Muscle layer of duodenum (tissue), 2 donors: Measurements from ENCODE around the gene BCAP31.
A peak's percentile ranks its signal among the peaks of the same experiment; 100 is the strongest.
"Not testable (repeated sequence)": the region's sequence is repeated elsewhere in the genome, so short reads cannot be mapped to it uniquely, and the experiment has no call there.

ENCODE experiments used
- H3K27ac ChIP-seq: one replicate; pipeline ENCODE4 v1.7.0; 2013; ENCODE audit warnings: mild to moderate bottlenecking, low read length
- H3K27me3 ChIP-seq: one replicate; pipeline ENCODE4 v1.7.0; 2013; ENCODE audit warnings: low read depth, mild to moderate bottlenecking, control low read depth, low read length
- H3K36me3 ChIP-seq, 2 donors: one replicate each; pipeline ENCODE4 v1.7.0; 2013; ENCODE audit warnings: low read length in 2 of 2, control low read depth in 1 of 2, mild to moderate bottlenecking in 1 of 2; ENCODE audit not compliant: insufficient read depth in 2 of 2, control insufficient read depth in 1 of 2
- H3K4me1 ChIP-seq, 2 donors: one replicate each; pipeline ENCODE4 v1.7.0; 2013; ENCODE audit warnings: low read length in 2 of 2, mild to moderate bottlenecking in 2 of 2, control low read depth in 1 of 2, moderate library complexity in 1 of 2; ENCODE audit not compliant: insufficient read depth in 2 of 2, control insufficient read depth in 1 of 2
- H3K4me3 ChIP-seq, 2 donors: one replicate each; pipeline ENCODE4 v1.7.0; 2013; ENCODE audit warnings: low read length in 2 of 2, low read depth in 1 of 2, mild to moderate bottlenecking in 1 of 2
- H3K9me3 ChIP-seq, 2 donors: one replicate each; pipeline ENCODE4 v1.7.0; 2013; ENCODE audit warnings: low read length in 2 of 2, control low read depth in 1 of 2, mild to moderate bottlenecking in 1 of 2; ENCODE audit not compliant: control insufficient read depth in 1 of 2
- donor health status: healthy.

BCAP31 gene

GRCh38 chrX:153749017-153749416 is 24.8 kb upstream of the BCAP31 start:
- H3K9me3 ChIP-seq, H3K27ac ChIP-seq, H3K4me3 ChIP-seq, H3K4me1 ChIP-seq, H3K36me3 ChIP-seq, H3K27me3 ChIP-seq: not testable (repeated sequence)

GRCh38 chrX:153746991-153747390 is 22.8 kb upstream of the BCAP31 start:
- not testable (repeated sequence) for H3K4me3 ChIP-seq, H3K4me1 ChIP-seq, H3K9me3 ChIP-seq, H3K36me3 ChIP-seq, H3K27ac ChIP-seq, H3K27me3 ChIP-seq

- no peaks in the 10 kb centered on the region for H3K4me1 ChIP-seq
- no peaks in the 10 kb centered on the region for H3K27me3 ChIP-seq
- no peaks in the 10 kb centered on the region for H3K9me3 ChIP-seq
- H3K4me3 ChIP-seq: no peak overlapping the region
- no peaks in the 10 kb centered on the region for H3K36me3 ChIP-seq
- H3K27ac ChIP-seq: no peak overlapping the region
Measured at GRCh38 chrX:153746359-153746758, 22.2 kb upstream of the BCAP31 start.

GRCh38 chrX:153745067-153745433 is 20.9 kb upstream of the BCAP31 start:
- H3K27ac ChIP-seq, H3K36me3 ChIP-seq, H3K9me3 ChIP-seq, H3K4me1 ChIP-seq, H3K4me3 ChIP-seq, H3K27me3 ChIP-seq: not testable (repeated sequence)

- Histone ChIP-seq H3K4me1 (no peaks in the 10 kb centered on the region), H3K4me3 (peak overlapping the region in 1 of 2 donors; percentile 24), H3K9me3 (no peaks in the 10 kb centered on the region), H3K27ac (no peak overlapping the region), H3K27me3 (no peaks in the 10 kb centered on the region), H3K36me3 (no peaks in the 10 kb centered on the region)
Measured at GRCh38 chrX:153744210-153745066, 20.3 kb upstream of the BCAP31 start.

- H3K27ac ChIP-seq, H3K36me3 ChIP-seq, H3K9me3 ChIP-seq, H3K27me3 ChIP-seq, H3K4me1 ChIP-seq: not testable (repeated sequence)
- H3K4me3 ChIP-seq: peak overlapping the region in 1 of 2 donors; percentile 24
Measured at GRCh38 chrX:153743468-153744209, 19.5 kb upstream of the BCAP31 start.

GRCh38 chrX:153742796-153743467 is 18.7 kb upstream of the BCAP31 start:
- not testable (repeated sequence) for H3K27ac ChIP-seq, H3K27me3 ChIP-seq, H3K36me3 ChIP-seq

GRCh38 chrX:153742111-153742510 is 17.9 kb upstream of the BCAP31 start:
- not testable (repeated sequence) for H3K4me1 ChIP-seq, H3K27me3 ChIP-seq, H3K27ac ChIP-seq, H3K4me3 ChIP-seq, H3K9me3 ChIP-seq, H3K36me3 ChIP-seq

More at GRCh38 chrX:153742796-153743467, 18.7 kb upstream of the BCAP31 start:
- H3K4me3 ChIP-seq, H3K4me1 ChIP-seq, H3K9me3 ChIP-seq: not testable (repeated sequence)

GRCh38 chrX:153741446-153741845 is 17.3 kb upstream of the BCAP31 start:
- Histone ChIP-seq H3K27ac (no peak overlapping the region), H3K4me3 (no peak overlapping the region), H3K4me1 (no peaks in the 10 kb centered on the region), H3K36me3 (peaks cover 0 to 3% of the 10 kb centered on the region in 2 donors), H3K27me3 (no peaks in the 10 kb centered on the region), H3K9me3 (no peaks in the 10 kb centered on the region)

- no peaks in the 10 kb centered on the region for H3K27me3 ChIP-seq
- H3K27ac ChIP-seq: no peak overlapping the region
- H3K4me1 ChIP-seq: no peaks in the 10 kb centered on the region
- H3K4me3 ChIP-seq: no peak overlapping the region
- no peaks in the 10 kb centered on the region for H3K9me3 ChIP-seq
- peaks cover 0 to 6% of the 10 kb centered on the region in 2 donors for H3K36me3 ChIP-seq
Measured at GRCh38 chrX:153740631-153741222, 16.5 kb upstream of the BCAP31 start.
